ENCODE data around the gene TDRD12. TPM values are rescaled to one million over a fixed set of nuclear protein-coding genes. Genes with fewer than 3 reads are reported as not detected.

The TDRD12 gene
- total and polyA plus RNA-seq, 8 donors, result 0.06 to 0.84 (median 0.11) TPM; not detected in 3

DNA sequence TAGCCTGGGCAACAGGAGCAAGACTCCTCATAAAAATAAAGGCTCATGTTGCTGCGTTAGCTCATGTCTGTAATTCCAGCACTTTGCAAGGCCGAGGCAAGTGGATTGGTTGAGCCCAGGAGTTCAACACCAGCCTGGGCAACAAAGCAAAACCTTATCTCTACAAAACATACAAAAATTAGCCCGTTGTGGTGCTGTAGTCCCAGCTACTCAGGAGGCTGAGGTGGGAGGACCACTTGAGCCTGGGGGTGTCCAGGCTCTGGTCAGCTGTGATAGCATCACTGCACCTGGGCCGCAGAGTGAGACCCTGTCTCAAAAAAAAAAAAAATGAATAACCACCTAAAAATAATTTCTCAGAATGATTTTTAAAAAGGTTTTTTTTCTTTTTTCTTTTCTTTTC is 31.9 kb upstream of the TDRD12 start:
- Histone ChIP-seq H3K27me3 (no peaks in the 10 kb centered on the region), H3K9me3 (no peaks in the 10 kb centered on the region), H3K36me3 (no peaks in the 10 kb centered on the region), H3K4me1 (peaks cover 0 to 11% (median 0%) of the 10 kb centered on the region in 3 donors), H3K4me3 (no peak overlapping the region), H3K27ac (no peak overlapping the region)
- WGBS, 2 donors, result 84 to 87% methylated on average over 4 of the region's 4 CpGs
- DNase-seq (no peak), ATAC-seq (no peak), FAIRE-seq (no peak)
- TF ChIP-seq, protein P1, sequence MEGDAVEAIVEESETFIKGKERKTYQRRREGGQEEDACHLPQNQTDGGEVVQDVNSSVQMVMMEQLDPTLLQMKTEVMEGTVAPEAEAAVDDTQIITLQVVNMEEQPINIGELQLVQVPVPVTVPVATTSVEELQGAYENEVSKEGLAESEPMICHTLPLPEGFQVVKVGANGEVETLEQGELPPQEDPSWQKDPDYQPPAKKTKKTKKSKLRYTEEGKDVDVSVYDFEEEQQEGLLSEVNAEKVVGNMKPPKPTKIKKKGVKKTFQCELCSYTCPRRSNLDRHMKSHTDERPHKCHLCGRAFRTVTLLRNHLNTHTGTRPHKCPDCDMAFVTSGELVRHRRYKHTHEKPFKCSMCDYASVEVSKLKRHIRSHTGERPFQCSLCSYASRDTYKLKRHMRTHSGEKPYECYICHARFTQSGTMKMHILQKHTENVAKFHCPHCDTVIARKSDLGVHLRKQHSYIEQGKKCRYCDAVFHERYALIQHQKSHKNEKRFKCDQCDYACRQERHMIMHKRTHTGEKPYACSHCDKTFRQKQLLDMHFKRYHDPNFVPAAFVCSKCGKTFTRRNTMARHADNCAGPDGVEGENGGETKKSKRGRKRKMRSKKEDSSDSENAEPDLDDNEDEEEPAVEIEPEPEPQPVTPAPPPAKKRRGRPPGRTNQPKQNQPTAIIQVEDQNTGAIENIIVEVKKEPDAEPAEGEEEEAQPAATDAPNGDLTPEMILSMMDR (IDR thresholded peaks at IDR 0.05), result no peak
- intact Hi-C loops (cut with DNase I), result no loop called here

DNA sequence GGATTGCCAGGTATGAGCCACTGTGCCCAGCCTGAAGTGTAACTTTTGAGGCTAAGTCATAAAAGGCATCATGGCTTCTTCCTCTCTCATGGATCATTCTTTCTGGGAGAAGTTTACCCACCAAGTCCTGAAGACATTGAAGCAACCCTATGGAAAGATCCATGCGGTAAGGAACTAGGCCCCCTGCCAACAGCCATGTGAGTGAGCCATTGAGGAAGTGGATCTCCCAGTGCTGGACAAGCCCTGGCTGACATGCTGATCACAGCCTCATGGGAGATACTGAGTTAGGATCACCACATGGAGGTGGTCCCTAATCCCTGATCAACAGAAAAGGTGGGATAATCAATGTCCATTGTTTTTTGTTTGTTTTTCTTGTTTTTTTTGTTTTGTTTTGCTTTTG is 31.3 kb upstream of the TDRD12 start:
- no peak for ATAC-seq
- H3K27me3 ChIP-seq, result no peaks in the 10 kb centered on the region

DNA sequence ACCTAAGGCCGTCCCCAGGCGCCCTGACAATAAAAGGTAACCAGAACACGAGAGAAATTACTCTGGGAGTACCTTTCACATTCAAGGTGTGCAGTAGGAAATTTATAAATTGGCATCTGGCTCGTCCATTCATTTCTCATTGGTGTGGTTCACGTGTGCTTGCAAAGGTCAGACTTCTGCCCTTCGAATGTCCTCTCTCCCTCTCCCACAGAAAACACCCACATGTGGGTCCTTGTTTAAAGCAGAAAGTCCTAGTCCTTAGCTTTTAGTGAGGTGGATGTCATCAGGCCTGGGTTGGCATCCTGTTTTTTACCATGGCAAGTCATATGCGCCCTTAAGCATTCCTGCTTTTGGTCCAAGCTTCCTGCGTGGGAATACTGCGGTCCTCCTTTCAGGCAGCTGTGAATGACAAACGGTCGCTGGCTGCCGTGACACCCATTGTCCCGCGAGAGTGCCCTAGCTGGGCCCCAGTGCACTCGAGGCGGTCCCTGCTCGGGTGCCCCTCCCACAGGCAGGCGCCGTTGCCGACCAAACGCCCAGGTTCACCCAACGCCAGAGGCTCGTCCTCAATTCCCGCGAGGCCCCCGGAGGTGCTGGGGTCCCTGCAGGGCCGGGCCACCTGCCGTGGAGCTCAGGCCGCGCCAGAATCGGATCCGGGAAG is 28.1 kb upstream of the TDRD12 start, which contains the start of gene NUDT19:
NUDT19 (plus strand) TSS at position 531 of the 661 bp plus-strand sequence. CDS start 140 bp downstream, outside the sequence.
- no peak for FAIRE-seq

More for the DNA sequence above, 31.3 kb upstream of the TDRD12 start:
- no peaks in the 10 kb centered on the region for H3K36me3 ChIP-seq
- H3K27ac ChIP-seq, result no peak overlapping the region
- WGBS, 2 donors, result 93 to 94% methylated on average over 1 of the region's 1 CpG
- H3K4me1 ChIP-seq, result peaks cover 0 to 17% (median 0%) of the 10 kb centered on the region in 3 donors
- no peak overlapping the region for H3K4me3 ChIP-seq
- no peak for FAIRE-seq
- TF ChIP-seq, protein P1 (IDR thresholded peaks at IDR 0.05), result no peak
- DNase-seq, result no peak
- intact Hi-C loops (cut with DNase I), result no loop called here
- no peaks in the 10 kb centered on the region for H3K9me3 ChIP-seq

DNA sequence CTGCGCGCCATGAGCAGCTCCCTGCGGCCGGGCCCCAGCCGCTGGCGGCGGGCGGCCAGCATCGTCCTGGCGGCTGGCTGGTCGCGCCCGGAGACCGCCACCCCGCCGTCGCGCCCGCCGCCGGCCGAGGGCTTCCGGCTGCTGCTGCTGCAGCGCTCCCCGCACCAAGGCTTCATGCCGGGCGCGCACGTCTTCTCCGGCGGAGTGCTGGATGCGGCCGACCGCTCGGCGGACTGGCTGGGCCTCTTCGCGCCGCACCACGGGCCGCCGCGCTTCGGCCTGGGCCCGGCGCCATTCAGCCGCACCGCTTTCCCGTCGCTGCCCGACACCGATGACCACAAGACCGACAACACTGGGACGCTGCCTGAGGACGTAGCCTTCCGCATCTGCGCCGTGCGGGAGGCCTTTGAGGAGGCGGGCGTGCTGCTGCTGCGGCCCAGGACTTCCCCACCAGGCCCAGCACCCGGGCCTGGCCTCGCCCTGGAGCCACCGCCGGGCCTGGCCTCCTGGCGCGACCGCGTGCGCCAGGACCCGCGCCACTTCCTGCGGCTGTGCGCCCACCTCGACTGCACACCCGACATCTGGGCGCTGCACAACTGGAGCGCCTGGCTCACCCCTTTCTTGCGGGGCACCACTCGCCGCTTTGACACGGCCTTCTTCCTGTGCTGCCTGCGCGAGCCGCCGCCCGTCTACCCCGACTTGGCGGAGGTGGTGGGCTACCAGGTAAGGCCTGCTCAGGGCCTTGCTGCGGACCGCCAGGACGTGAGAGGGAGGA is 27.4 kb upstream of the TDRD12 start:
- peak; percentile 61 to 75 (median 70) for ATAC-seq
- Histone ChIP-seq H3K27ac (peak overlapping the region; percentile 51 to 81 (median 78)), H3K4me1 (peaks cover 0 to 24% (median 0%) of the 10 kb centered on the region in 3 donors), H3K9me3 (no peaks in the 10 kb centered on the region), H3K4me3 (peak overlapping the region; percentile 54 to 74 (median 64)), H3K36me3 (no peaks in the 10 kb centered on the region), H3K27me3 (no peaks in the 10 kb centered on the region)
- DNase-seq, result peak; percentile 52 to 85 (median 61)
- TF ChIP-seq, protein P1 (IDR thresholded peaks at IDR 0.05), result no peak
- no peak for FAIRE-seq
- intact Hi-C loops (cut with DNase I), result no loop called here
- 4 to 6% methylated on average over 81 to 93 of the region's 93 CpGs for WGBS, 2 donors

More for the DNA sequence above, 28.1 kb upstream of the TDRD12 start, which contains the start of gene NUDT19:
- Histone ChIP-seq H3K27ac (peak within 1 kb of the TSS; percentile 51 to 81 (median 78)), H3K4me3 (peak within 1 kb of the TSS; percentile 54 to 74 (median 64)), H3K4me1 (peaks cover 0 to 24% (median 0%) of the 10 kb centered on the region in 3 donors), H3K9me3 (no peaks in the 10 kb centered on the region), H3K27me3 (no peaks in the 10 kb centered on the region), H3K36me3 (no peaks in the 10 kb centered on the region)
- TF ChIP-seq, protein P1 (IDR thresholded peaks at IDR 0.05), result no peak
- intact Hi-C loops (cut with DNase I), result no loop called here
- DNase-seq (peak; percentile 87 to 96 (median 89)), ATAC-seq (peak; percentile 94 to 97 (median 96))
- 4% methylated on average over 26 to 32 of the region's 32 CpGs for WGBS, 2 donors

All from pancreas (tissue), 10 donors.